LNCaP clone FGC (cell line): ENCODE data around the gene ZNF496.

ENCODE experiments used
- DNase-seq: peaks from one replicate; pipeline ENCODE4 v3.0.0-alpha.2; 2011; ENCODE audit warnings: low read depth
- H3K4me3 ChIP-seq: 2 replicates; pipeline ENCODE4 v1.5.1; 2011; ENCODE audit warnings: mild to moderate bottlenecking, low read depth, low read length, control low read depth
- TF ChIP-seq, protein P1 (sequence below): IDR thresholded peaks from 2 replicates; pipeline ENCODE4 v1.5.1; 2012; ENCODE audit warnings: mild to moderate bottlenecking; ENCODE audit not compliant: control insufficient read depth, insufficient read depth; ENCODE audit errors: extremely low read depth

The ZNF496 gene

DNA sequence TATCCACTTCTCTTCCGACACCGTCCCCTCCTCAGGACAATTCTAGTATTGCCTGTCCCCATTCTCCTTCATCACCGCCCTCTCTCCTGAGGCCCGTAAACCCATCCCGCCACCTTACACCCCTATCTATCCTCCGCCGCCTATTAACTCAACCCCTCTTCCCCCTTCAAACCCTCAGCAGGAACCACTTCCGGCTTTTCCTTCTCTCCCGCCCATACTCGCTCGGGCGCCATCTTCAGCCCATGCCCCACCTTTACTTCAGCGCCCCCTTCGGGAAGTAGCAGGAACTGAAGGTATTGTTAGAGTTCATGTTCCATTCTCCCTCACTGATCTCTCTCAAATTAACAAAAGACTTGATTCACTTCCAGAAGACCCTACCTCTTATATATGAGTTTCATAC lies 44.2 kb downstream of the ZNF496 start:
- H3K4me3 ChIP-seq, result no peak overlapping the region
- no peak for DNase-seq
- TF ChIP-seq, protein P1, sequence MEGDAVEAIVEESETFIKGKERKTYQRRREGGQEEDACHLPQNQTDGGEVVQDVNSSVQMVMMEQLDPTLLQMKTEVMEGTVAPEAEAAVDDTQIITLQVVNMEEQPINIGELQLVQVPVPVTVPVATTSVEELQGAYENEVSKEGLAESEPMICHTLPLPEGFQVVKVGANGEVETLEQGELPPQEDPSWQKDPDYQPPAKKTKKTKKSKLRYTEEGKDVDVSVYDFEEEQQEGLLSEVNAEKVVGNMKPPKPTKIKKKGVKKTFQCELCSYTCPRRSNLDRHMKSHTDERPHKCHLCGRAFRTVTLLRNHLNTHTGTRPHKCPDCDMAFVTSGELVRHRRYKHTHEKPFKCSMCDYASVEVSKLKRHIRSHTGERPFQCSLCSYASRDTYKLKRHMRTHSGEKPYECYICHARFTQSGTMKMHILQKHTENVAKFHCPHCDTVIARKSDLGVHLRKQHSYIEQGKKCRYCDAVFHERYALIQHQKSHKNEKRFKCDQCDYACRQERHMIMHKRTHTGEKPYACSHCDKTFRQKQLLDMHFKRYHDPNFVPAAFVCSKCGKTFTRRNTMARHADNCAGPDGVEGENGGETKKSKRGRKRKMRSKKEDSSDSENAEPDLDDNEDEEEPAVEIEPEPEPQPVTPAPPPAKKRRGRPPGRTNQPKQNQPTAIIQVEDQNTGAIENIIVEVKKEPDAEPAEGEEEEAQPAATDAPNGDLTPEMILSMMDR, result 0 out of 2 replicates have a peak, but pooled peaks have one; percentile 15

DNA sequence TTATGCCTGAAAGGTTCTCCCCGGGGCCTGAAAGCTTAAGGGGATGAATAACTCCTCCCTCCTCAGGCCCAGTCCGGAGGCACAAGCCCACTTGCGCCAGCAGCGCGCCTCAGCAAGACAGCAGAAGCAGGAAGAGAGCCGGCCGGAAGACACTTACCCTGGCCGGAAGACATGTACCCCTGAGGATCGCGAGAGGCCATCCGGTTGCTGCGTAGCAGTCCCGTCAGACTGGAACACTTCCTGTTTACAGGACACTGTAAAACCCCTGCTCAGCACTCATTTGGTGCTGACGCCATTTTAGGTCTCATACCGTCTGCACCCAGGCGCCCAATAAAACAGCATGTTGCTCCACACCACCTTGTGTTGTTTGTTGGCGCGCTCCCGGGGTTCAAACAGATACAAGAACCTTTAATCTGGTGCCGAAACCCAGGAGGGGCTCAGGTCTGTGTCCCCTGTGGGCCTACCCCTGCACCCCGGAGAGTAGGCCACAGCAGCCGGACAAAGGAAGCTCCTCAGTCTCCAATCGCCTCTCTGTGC lies 45.5 kb downstream of the ZNF496 start:
- H3K4me3 ChIP-seq, result no peak overlapping the region
- TF ChIP-seq, protein P1, result no peak
- no peak for DNase-seq

DNA sequence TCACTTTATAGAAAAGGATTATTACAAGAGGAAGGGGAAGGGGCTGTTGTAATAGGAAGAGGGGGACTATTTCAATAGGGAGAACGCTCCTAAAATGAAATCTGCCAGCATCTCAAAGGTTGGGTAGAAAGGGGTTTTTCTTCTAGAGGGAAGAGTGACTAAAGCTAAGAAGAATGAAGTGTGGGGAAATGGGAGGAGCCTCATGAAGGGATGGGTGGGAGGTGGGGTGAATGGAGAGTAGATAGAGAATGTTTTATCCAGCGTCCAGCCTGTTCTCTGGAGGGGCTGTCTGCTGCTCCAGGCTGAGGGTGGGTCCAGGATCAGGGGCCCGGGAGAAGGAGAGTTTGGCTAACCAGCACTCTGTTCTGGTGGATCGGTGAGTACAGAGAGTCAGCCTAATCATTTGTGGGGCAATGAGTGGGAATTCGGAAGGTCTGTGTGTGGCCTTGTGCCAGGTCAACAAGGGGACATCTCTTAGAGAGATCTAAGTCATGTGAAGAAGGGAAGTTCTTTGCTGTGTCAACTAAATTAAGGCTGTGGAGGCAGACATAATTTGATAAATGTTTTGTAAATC lies 50.6 kb downstream of the ZNF496 start:
- TF ChIP-seq, protein P1, result no peak
- H3K4me3 ChIP-seq, result no peak overlapping the region

DNA sequence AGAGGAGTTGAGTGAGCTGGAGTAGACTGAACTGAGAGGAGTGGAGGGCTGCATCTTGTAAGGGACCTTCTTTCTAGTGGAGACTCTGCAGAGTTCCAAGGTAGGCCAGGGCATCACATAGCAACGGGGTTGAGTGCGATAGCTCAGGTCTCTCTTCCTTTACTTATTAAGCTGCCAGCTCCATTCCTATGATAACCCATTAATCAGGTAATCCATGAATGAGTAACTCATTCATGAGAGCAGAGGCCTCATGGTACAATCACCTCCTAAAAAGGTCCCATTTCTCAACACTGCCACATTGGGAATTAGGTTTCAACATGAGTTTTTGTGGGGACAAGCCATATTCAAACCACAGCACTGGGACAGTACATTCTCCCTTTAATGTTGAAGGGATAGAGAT lies 54.5 kb downstream of the ZNF496 start:
- TF ChIP-seq, protein P1, result no peak
- no peak for DNase-seq

More for the DNA sequence above, 50.6 kb downstream of the ZNF496 start:
- no peak for DNase-seq

DNA sequence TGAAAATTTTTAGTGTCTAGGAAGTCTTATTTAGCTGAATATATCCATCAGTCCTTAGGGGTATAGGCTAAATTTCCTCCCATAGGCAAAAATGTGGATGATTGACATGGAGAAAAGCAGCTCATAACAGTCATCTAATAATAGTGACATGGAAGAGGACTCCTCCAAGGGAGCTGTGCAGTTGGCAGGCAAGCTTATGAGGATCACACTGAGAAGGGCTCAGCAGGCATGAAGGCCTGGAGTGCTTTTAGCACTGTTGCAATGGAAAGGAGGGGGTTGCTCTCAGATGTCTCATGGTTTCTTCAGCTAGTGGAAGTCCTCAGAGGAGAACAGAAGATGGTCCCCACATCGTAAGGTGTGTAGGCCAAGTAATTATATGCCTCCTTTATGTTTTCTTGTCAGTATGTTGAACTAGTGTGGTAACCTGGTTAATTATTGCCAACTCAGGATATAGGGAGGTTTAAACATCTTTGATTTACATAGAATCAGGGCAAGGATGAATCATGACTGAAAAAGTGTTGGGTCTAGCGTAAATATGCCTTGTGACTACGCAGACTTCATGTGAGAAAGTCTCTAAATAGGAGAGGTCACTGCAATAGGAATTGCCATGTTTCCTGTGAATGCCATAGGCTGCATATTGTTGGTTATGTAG lies 56.9 kb downstream of the ZNF496 start:
- DNase-seq, result no peak
- TF ChIP-seq, protein P1, result no peak
- H3K4me3 ChIP-seq, result no peak overlapping the region

More for the DNA sequence above, 54.5 kb downstream of the ZNF496 start:
- no peak overlapping the region for H3K4me3 ChIP-seq

DNA sequence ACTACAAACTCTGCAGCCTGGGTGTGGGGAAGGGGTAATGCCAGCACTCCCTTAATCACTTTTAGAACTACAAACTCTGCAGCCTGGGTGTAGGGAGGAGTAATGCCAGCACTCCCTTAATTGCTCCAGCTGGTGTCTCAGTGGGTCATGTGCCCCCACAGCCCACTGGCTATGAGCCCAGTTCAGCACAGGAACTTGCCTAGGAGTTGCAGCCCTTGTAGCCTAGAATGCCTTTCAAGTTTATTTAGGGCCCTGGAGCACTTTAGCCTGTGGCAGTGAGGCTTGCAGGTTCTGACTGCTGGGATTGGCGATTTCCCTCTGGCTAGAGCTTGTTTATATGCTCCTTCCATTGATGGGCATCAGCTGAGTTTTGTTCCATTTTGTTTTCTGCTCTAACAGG lies 58.7 kb downstream of the ZNF496 start:
- H3K4me3 ChIP-seq, result no peak overlapping the region
- TF ChIP-seq, protein P1, result no peak
- no peak for DNase-seq

DNA sequence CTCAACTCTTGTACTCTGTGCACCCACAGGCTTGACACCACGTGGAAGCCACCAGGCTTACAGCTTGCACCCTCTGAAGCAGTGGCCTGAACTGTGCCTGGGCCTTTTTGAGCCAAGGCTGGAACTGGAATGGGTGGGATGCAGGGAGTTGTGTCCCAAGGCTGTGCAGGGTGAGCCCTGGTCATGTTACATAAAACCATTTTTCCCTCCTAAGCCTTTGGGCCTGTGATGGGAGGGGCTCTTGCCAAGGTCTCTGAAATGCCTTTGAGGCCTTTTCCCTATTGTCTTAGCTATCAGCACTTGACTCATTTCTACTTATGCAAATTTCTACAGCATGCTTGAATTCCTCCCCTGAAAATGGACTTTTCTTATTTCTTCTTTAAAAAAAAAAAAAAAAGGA lies 61.7 kb downstream of the ZNF496 start:
- no peak overlapping the region for H3K4me3 ChIP-seq
- TF ChIP-seq, protein P1, result no peak
- DNase-seq, result no peak
